Chondrocyte (in vitro differentiated cells): ENCODE measurements around the gene LRRC61. TPM values are rescaled to one million over a fixed set of nuclear protein-coding genes. Genes with fewer than 3 reads are reported as not detected.

Source experiments
- DNase-seq: peaks from one replicate; pipeline ENCODE4 v3.0.0; 2021; ENCODE audit warnings: mixed read lengths, low spot score
- H3K27ac Mint-ChIP-seq: one replicate; pipeline ENCODE4 v1.8.0; 2021; ENCODE audit warnings: mild to moderate bottlenecking, moderate library complexity, mixed read lengths; ENCODE audit not compliant: unreplicated experiment
- H3K27me3 Mint-ChIP-seq: 2 replicates; pipeline ENCODE4 v1.8.0; 2021; ENCODE audit warnings: low read depth, mixed read lengths
- H3K36me3 Mint-ChIP-seq: 2 replicates; pipeline ENCODE4 v1.8.0; 2021; ENCODE audit warnings: low read depth, mixed read lengths
- H3K4me1 Mint-ChIP-seq: 2 replicates; pipeline ENCODE4 v1.8.0; 2021; ENCODE audit warnings: low read depth, mild to moderate bottlenecking, mixed read lengths
- H3K4me3 Mint-ChIP-seq: one replicate; pipeline ENCODE4 v1.8.0; 2021; ENCODE audit warnings: mild to moderate bottlenecking, moderate library complexity, mixed read lengths; ENCODE audit not compliant: unreplicated experiment
- H3K9me3 Mint-ChIP-seq: 2 replicates; pipeline ENCODE4 v1.8.0; 2021; ENCODE audit warnings: low read depth, mixed read lengths
- total RNA-seq: library from RNA; stranded (reverse); gene quantifications from 3 replicates; pipeline ENCODE4 v1.2.1, GENCODE V29; 2021
- TF ChIP-seq, protein P1 (sequence below): fragments of 200-600 bp; sonication (generic); IDR thresholded peaks from 2 replicates; pipeline ENCODE4 v1.5.0; 2021; ENCODE audit warnings: antibody characterized with exemption, mild to moderate bottlenecking, moderate library complexity

Gene LRRC61
- total RNA-seq, 1 donor from 2014 or later, result 1.7 TPM

DNA sequence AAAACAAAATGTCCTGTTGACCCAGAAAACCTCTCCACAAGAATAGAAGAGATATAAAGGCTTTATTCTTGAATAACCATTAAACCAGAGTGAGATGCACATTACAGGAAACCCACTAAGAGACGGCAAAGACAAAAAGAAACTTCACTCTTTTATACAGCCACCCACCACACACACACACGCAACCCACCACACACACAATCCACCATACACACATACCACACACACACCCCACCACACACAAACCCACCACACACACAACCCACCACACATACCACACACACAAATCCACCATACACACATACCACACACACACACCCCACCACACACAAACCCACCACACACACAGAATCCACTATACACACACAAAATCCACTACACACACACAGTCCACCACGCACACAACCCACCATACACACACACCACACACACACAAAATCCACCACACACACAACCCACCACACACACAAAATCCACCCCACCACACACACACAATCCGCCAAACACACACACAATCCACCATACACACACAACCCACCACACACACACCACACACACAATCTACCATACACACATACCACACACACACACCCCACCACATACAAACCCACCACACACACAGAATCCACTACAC is 36.0 kb downstream of the LRRC61 start:
- no peak overlapping the region for H3K4me3 Mint-ChIP-seq
- TF ChIP-seq, protein P1, sequence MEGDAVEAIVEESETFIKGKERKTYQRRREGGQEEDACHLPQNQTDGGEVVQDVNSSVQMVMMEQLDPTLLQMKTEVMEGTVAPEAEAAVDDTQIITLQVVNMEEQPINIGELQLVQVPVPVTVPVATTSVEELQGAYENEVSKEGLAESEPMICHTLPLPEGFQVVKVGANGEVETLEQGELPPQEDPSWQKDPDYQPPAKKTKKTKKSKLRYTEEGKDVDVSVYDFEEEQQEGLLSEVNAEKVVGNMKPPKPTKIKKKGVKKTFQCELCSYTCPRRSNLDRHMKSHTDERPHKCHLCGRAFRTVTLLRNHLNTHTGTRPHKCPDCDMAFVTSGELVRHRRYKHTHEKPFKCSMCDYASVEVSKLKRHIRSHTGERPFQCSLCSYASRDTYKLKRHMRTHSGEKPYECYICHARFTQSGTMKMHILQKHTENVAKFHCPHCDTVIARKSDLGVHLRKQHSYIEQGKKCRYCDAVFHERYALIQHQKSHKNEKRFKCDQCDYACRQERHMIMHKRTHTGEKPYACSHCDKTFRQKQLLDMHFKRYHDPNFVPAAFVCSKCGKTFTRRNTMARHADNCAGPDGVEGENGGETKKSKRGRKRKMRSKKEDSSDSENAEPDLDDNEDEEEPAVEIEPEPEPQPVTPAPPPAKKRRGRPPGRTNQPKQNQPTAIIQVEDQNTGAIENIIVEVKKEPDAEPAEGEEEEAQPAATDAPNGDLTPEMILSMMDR, result no peak
- H3K27me3 Mint-ChIP-seq, result no peaks in the 10 kb centered on the region
- no peak for DNase-seq
- no peak overlapping the region for H3K27ac Mint-ChIP-seq
- no peaks in the 10 kb centered on the region for H3K36me3 Mint-ChIP-seq
- H3K9me3 Mint-ChIP-seq, result no peaks in the 10 kb centered on the region
- peaks cover 10% of the 10 kb centered on the region for H3K4me1 Mint-ChIP-seq

DNA sequence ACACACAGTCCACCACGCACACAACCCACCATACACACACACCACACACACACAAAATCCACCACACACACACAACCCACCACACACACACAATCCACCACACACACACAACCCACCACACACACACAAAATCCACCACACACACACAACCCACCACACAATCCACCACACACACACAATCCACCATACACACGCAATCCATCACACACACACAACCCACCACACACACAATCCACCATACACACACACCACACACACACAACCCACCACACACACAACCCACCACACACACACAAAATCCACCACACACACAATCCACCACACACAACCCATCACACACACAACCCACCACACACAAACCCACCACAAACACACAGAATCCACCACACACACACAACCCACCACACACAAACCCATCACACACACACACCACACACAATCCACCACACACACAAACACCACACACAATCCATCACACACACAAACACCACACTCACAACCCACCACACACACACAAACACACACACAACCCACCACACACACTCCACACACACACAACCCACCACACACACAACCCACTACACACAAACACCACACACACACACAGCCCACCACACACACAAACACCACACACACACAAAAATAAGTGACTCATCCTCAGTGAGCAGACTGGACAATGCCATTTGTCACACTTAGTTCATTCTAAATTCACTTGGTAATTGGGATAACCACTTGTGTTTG is 36.6 kb downstream of the LRRC61 start:
- Mint-ChIP-seq H3K9me3 (no peaks in the 10 kb centered on the region), H3K27ac (no peak overlapping the region), H3K4me3 (no peak overlapping the region), H3K4me1 (peaks cover 10% of the 10 kb centered on the region), H3K36me3 (no peaks in the 10 kb centered on the region), H3K27me3 (no peaks in the 10 kb centered on the region)
- TF ChIP-seq, protein P1, result no peak
- no peak for DNase-seq

DNA sequence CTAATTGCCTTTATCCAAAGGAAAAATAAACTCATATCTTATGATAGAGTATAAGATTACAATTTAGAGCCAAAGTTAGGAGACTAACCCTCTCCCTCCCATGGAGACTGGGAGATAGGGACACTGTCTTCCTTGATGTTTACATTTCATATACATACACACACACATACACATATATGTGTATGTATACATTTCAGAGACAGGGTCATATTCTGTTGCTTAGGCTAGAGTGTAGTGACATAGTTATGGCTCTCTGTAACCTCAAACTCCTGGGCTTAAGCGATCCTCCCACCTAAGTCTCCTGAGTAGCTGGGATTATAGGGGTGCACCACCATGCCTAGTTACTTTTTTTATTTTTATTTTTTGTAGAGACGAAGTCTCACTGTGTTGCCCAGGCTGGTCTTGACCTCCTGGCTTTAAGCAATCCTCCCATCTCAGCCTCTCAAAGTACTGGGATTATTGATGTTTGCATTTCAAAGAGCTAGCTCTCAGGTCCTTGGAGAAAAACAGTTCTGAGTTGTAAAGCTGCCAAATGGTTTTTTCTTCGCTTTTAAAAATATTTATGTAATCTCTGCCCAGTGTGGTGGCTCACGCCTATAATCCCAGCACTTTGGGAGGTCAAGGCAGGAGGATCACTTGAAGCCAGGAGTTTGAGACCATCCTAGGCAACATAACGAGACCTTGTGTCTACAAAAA is 37.4 kb downstream of the LRRC61 start:
- DNase-seq, result no peak
- Mint-ChIP-seq H3K27me3 (no peaks in the 10 kb centered on the region), H3K4me1 (peaks cover 10% of the 10 kb centered on the region), H3K4me3 (no peak overlapping the region), H3K27ac (no peak overlapping the region), H3K9me3 (no peaks in the 10 kb centered on the region), H3K36me3 (no peaks in the 10 kb centered on the region)
- TF ChIP-seq, protein P1, result no peak

DNA sequence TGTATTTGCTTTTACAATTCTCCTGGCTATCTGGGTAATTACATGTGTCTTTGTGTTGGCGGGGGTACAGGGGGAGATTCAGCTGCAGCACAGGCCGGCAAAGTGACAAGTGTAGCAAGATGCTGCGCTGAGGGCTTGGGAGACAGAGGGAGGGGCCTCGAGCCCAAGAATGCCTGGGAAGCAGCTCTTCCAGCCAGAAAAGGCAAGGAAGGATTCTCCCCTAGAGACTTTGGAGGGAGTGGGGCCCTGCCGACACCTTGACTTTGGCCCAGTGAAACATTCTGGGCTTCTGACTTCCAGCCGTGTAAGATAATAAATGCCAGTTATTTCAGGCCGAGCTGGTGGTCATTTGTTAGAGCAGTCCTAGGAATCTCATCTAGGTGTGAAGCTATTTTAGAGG is 38.2 kb downstream of the LRRC61 start:
- TF ChIP-seq, protein P1, result no peak
- DNase-seq, result no peak
- H3K4me3 Mint-ChIP-seq, result no peak overlapping the region
- H3K4me1 Mint-ChIP-seq, result peaks cover 10% of the 10 kb centered on the region
- no peak overlapping the region for H3K27ac Mint-ChIP-seq
- H3K9me3 Mint-ChIP-seq, result no peaks in the 10 kb centered on the region
- H3K36me3 Mint-ChIP-seq, result no peaks in the 10 kb centered on the region
- H3K27me3 Mint-ChIP-seq, result no peaks in the 10 kb centered on the region

DNA sequence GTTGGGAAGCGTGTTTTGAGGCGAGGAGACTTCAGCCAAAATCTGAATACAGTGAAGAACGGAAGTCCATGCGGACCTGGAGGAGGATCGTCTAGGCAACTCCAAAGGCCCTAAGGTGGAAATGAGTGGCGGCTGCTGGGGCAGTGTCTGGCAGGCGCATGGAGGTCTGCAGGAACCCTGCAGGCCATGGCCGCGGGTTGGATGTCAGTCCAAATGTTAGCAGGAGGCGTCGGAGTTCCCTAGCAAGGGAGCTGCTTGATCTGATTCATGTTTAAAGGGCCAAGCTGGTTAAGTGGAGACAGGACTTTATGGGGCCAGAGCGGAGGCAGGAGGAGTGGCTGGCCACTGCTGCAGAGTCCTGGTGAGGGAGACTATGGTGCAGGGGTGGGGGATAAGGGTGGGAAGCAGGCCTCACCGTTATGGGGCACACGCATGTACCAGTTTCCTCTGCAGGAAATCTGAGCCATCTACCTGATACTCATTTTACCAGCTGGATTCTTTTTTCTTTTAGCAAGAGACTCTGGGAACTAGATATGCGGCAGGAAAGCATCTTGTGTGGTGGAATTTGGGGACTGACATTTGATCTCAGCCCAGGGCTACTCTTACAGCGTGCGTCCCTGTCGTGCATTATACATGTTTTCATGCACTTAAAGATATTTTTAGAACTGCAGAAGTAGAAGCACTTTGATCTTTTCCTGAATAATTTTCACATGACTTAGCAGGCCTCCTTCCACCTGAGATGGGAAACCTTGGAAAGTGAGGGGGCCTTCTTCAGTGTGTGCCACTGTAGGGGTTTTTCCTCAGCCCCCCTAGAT is 38.9 kb downstream of the LRRC61 start:
- Mint-ChIP-seq H3K4me1 (peaks cover 10% of the 10 kb centered on the region), H3K27me3 (no peaks in the 10 kb centered on the region), H3K9me3 (no peaks in the 10 kb centered on the region), H3K36me3 (no peaks in the 10 kb centered on the region), H3K27ac (no peak overlapping the region), H3K4me3 (no peak overlapping the region)
- DNase-seq, result no peak
- TF ChIP-seq, protein P1, result no peak
